ENCODE data around the gene ANKS6.
A peak's percentile ranks its signal among the peaks of the same experiment; 100 is the strongest.

The ANKS6 gene

DNA sequence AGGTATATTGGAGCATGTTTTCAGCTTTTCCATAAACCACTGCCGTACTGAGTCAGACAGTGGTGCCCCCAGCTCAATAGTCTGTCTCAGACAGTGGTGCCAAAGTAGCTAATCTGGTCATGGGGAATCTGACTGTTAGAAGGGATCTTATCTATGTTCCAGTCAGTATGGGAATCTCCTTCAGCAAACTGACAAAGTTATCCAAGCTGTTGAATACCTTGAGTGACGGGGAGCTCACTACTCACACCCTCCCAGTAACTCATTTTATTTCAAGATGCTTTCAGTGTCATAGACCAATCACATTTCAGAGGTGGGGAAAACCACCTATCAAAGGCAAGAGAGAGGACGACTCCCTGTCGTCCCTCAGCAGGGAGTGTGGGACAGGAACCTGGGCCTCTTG lies 18.7 kb downstream of the ANKS6 start:
- TF ChIP-seq POLR2A (IDR thresholded peaks at IDR 0.05; ENCODE audit: extremely low read depth, insufficient read length), result no peak
- TF ChIP-seq, protein P1, sequence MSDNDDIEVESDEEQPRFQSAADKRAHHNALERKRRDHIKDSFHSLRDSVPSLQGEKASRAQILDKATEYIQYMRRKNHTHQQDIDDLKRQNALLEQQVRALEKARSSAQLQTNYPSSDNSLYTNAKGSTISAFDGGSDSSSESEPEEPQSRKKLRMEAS (IDR thresholded peaks at IDR 0.05; ENCODE audit: low read depth, low read length), result no peak
- TF ChIP-seq, protein P2, sequence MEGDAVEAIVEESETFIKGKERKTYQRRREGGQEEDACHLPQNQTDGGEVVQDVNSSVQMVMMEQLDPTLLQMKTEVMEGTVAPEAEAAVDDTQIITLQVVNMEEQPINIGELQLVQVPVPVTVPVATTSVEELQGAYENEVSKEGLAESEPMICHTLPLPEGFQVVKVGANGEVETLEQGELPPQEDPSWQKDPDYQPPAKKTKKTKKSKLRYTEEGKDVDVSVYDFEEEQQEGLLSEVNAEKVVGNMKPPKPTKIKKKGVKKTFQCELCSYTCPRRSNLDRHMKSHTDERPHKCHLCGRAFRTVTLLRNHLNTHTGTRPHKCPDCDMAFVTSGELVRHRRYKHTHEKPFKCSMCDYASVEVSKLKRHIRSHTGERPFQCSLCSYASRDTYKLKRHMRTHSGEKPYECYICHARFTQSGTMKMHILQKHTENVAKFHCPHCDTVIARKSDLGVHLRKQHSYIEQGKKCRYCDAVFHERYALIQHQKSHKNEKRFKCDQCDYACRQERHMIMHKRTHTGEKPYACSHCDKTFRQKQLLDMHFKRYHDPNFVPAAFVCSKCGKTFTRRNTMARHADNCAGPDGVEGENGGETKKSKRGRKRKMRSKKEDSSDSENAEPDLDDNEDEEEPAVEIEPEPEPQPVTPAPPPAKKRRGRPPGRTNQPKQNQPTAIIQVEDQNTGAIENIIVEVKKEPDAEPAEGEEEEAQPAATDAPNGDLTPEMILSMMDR (IDR thresholded peaks at IDR 0.05; ENCODE audit: low read depth, low read length), result no peak
- TF ChIP-seq MYC (IDR thresholded peaks at IDR 0.05; ENCODE audit: low read depth, low read length), result no peak
- DNase-seq (ENCODE audit: low read depth), result no peak
- no peak overlapping the region for H3K4me3 ChIP-seq (ENCODE audit: low read depth, low read length)

DNA sequence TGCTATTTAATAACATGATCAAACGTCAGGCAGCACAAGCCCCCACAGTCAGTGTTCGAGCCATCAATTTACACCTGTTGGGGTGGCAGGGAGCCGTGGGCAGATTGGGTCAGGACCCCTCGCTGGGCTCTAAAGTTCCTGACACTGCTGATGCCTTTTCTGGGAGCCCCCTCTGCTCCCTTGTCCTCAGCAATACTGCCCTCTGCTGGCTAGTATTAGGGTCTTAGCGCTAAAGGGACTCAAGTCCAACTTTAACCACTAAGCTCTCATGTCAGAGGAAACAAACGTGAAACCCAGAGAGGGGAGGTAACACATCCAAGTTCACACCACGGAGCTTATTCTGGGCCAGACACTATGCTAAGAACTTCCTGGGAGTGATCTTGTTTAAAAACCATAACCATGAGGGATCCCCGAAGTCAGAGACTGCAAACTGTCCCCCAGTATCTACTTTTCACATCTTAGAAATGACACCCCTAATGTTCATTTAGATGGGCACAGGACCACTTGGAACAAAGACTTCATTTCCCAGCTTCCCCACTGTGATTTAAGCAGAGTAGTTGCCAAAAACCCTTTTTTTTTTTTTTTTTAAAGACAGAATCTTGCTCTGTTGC lies 20.4 kb downstream of the ANKS6 start:
- DNase-seq (ENCODE audit: low read depth), result peak; percentile 77
- no peak overlapping the region for H3K4me3 ChIP-seq (ENCODE audit: low read depth, low read length)
- TF ChIP-seq MYC (IDR thresholded peaks at IDR 0.05; ENCODE audit: low read depth, low read length), result no peak
- TF ChIP-seq, protein P1 (IDR thresholded peaks at IDR 0.05; ENCODE audit: low read depth, low read length), result no peak
- TF ChIP-seq, protein P2 (IDR thresholded peaks at IDR 0.05; ENCODE audit: low read depth, low read length), result peak; percentile 68

DNA sequence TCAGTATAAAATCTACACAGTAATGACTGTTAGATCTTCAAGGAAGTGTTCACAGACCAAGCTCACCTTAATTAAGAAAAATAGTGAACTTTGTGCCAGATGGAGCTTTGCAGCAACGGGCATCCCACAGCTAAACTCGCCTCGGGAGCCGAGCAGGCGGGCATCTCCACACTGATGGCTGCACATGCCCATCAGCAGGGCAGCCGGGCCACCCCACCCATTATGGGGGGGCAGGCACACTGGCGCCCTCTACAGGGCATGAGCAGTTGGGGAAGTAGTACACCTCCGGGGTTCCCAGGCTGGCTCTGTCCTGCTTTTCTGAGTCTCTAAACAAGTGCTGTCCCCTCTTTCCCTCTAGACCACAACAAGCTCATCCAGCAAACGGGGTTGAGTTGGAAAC lies 21.6 kb downstream of the ANKS6 start:
- no peak overlapping the region for H3K4me3 ChIP-seq (ENCODE audit: low read depth, low read length)
- no peak for TF ChIP-seq POLR2A (IDR thresholded peaks at IDR 0.05; ENCODE audit: extremely low read depth, insufficient read length)
- TF ChIP-seq, protein P1 (IDR thresholded peaks at IDR 0.05; ENCODE audit: low read depth, low read length), result no peak
- TF ChIP-seq, protein P2 (IDR thresholded peaks at IDR 0.05; ENCODE audit: low read depth, low read length), result peak; percentile 59
- TF ChIP-seq MYC (IDR thresholded peaks at IDR 0.05; ENCODE audit: low read depth, low read length), result no peak
- DNase-seq (ENCODE audit: low read depth), result peak; percentile 44

DNA sequence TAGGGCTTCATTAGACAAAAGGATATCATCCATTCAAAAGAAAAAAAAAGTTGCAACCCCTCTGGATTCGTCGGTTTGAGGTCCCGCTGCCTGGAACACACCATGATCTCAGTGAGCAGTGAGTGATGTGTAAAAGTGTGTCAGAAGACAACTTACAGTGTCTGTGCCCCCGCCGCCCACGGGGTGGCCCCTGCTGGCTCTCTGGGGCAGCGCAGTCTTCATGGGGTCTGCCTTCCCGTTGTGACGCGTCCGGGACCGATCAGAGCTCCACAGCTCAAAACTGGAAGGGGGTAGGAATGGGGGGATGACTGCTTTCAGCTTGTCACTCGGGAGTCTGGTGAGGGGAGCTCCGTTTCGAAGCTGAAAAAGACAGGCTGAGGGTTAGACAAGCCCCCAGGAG lies 22.6 kb downstream of the ANKS6 start:
- no peak overlapping the region for H3K4me3 ChIP-seq (ENCODE audit: low read depth, low read length)
- no peak for DNase-seq (ENCODE audit: low read depth)
- TF ChIP-seq, protein P2 (IDR thresholded peaks at IDR 0.05; ENCODE audit: low read depth, low read length), result peak; percentile 19
- TF ChIP-seq, protein P1 (IDR thresholded peaks at IDR 0.05; ENCODE audit: low read depth, low read length), result no peak

DNA sequence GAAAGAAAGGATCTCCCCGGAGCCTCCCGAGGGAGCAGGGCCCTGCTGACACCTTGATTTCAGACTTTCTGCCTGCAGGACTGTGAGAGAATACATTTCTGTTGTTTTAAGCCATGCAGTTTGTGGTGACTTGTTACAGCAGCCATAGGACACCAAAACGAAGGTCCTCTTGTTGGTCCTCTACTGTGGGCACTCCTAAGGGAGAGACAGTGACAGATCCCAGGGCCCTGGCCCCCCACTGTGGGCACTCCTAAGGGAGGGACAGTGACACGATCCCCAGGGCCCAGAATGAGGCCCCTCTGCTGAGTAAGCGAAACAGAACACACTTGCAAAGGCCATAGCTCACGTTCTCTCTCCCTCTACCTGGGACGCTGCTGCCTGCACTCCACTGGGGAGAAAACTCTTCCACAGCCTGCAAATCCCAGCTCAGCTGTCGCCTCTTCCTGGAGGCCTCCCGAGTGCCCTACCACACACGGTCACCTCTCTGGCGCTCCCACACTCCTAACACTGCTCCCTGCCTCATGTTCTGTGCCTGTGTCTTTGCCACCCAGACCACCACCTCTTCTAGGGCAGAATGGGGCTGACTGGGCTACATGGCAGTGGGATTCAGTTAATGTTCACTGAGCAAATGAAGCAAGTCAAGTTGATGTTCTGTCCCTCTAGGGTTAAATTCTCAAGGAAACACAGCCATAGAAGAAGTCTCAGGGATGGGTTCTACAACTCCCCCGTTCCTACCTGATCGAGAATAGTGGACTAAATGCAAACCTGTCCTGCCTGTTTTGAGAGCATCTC lies 23.8 kb downstream of the ANKS6 start:
- TF ChIP-seq, protein P1 (IDR thresholded peaks at IDR 0.05; ENCODE audit: low read depth, low read length), result no peak
- TF ChIP-seq, protein P2 (IDR thresholded peaks at IDR 0.05; ENCODE audit: low read depth, low read length), result no peak
- TF ChIP-seq MYC (IDR thresholded peaks at IDR 0.05; ENCODE audit: low read depth, low read length), result no peak
- TF ChIP-seq POLR2A (IDR thresholded peaks at IDR 0.05; ENCODE audit: extremely low read depth, insufficient read length), result no peak
- no peak overlapping the region for H3K4me3 ChIP-seq (ENCODE audit: low read depth, low read length)
- DNase-seq (ENCODE audit: low read depth), result no peak
